ELR (cell line): ENCODE data around the gene PROSER3.
A peak's percentile ranks its signal among the peaks of the same experiment; 100 is the strongest.
"Not testable (repeated sequence)": the region's sequence is repeated elsewhere in the genome, so short reads cannot be mapped to it uniquely, and the experiment has no call there.

Experiments used
- DNase-seq: peaks from one replicate; pipeline ENCODE4 v3.0.0-alpha.2; 2015; ENCODE audit warnings: low read depth

The PROSER3 gene

DNA sequence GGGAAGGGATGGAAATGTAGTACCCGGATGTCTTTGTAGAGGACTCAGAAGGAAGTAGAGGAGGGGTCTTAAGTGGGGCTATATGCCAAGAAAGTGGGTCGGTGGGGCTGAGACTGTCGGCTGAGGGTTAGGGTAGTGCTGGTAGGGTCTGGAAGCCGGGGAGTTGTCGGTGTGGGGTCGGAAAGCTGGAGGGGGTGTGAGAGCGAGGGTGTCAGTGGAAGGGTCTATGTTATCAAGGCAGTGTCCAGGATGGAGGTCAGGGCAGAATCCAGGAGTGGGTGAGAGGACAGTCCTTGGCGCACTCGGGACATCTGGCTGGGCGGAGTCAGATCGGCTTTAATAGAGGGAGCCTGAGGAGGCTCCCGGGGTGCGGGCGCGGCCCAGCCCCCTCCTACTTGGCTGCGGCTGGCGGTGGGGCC is 2.8 kb upstream of the PROSER3 start:
- DNase-seq: no peak

DNA sequence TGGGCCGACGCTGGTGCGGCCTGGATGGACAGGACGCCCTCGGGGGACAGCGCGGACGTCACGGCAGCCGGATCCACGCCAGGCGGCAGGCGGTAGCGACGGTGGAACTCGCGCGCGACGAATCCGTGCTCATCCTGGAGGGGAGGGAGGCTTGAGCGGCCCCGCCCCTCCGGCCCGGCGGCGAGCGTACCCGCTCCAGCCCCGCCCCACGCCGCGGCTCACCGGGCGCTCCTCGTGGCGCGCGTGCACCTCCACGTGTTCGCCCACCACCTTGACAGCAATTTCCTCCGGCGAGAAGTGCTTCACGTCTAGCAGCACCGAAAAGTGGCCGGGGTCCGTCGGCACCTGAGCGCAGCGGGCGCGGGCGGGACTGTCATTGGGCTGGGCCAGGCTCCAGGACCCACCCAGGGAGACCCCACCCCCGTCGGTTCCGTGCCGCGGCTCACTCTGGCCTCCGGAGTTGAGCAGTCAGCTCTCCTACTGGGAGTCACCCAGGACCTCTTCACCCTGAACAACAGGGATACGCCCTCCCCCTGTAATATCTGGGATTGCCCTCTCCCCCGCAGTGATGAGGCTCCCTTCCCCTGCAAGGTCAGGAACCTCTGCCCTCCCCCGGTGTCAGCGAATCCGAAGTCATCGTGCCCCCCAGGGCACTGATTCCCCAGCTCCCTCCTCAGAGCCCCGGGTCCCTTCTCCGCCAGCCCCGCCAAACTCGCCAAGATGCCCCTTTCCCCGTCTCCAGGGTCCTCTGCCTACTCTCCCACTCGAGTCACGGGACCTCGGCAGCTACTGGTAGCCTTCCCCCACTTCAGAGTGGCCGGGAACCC is 2.2 kb upstream of the PROSER3 start:
- peak; percentile 32 for DNase-seq

- peak; percentile 58 for DNase-seq
These were observed 1.4 kb upstream of the PROSER3 start, which contains the start of gene HSPB6 for GRCh38 chr19:35756377-35757230. HSPB6 (minus strand) TSS chr19:35757029; CDS start chr19:35757008, 21 bp downstream.

DNA sequence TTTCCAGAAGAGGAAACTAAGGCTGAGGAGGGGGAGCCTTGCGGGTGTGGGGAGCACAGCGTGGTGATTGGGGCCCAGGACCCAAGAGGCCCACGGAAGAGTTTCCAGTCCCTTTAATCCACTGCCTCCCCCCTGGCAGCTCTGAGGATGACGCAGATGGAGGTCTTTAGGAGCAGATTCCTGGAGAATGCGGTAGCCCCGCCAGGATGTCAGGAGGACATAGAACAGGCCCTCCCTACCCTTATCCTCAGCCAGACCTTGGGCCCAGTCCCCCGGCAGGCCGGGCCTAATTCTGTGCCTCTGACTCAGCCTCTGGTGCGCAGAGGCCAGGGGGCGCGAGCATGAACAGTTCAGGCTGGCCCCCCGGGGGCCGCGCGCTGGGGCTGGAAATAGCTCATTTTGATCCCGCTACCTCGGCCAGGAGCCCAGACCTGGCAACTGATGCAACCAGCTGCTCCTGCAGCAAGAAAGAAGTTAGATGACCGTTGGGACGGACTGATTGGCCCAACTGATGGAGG is 686 bp upstream of the PROSER3 start:
- peak; percentile 93 for DNase-seq

GRCh38 chr19:35759697-35760096 is 1.7 kb downstream of the PROSER3 start:
- no peak for DNase-seq

DNA sequence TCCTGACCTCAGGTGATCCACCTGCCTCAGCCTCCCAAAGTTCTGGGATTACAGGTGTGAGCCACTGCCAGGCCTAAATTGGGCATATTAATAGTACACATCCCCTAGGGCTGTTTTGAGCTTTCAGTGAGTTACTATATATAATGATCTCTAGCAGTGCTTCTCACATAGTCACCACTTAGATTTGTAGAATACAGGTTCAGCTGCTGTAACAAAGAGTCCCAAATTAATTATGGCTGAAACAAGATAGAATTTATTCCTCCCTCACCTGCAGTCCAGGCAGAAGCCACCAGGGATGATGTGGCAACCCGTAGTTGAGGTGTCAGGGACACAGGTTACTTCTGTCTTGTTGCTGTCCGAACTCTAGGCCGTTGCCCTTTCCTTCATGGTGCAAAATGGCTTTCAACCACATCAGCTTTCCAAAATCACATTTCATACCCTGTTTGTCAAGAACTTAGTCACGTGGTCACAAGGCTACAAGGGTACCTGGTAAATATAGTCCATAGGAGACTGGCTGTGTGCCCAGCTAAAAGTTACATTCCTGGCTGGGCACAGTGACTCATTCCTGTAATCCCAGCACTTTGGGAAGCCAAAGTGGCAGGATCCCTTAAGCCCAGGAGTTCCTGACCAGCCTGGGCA is 2.9 kb downstream of the PROSER3 start:
- no peak for DNase-seq

GRCh38 chr19:35764432-35765315 is 6.7 kb downstream of the PROSER3 start:
- no peak for DNase-seq

DNA sequence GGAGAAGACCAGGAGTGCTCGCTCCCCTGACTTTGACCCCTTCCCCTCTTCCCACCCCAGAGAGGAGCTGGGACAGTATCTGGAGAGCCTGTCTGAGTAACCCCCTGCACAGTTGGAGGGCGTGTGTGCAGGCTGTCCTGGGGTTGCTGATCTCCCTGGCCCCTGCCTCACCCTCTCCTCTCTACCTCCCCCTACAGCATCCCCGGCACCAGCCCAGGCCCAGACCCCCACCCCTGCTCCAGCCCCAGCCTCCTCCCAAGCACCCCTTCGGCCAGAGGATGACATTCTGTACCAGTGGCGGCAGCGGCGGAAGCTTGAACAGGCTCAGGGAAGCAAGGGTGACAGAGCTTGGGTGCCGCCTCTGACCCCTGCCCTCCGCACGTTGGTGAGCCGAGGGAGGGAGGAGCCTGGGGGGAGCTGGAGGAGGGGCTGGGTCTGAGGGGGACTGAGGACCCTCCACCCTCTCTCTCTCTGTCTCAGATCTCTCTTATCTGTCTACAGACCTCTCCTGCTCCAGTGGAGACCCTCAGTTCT is 8.7 kb downstream of the PROSER3 start:
- no peak for DNase-seq

DNA sequence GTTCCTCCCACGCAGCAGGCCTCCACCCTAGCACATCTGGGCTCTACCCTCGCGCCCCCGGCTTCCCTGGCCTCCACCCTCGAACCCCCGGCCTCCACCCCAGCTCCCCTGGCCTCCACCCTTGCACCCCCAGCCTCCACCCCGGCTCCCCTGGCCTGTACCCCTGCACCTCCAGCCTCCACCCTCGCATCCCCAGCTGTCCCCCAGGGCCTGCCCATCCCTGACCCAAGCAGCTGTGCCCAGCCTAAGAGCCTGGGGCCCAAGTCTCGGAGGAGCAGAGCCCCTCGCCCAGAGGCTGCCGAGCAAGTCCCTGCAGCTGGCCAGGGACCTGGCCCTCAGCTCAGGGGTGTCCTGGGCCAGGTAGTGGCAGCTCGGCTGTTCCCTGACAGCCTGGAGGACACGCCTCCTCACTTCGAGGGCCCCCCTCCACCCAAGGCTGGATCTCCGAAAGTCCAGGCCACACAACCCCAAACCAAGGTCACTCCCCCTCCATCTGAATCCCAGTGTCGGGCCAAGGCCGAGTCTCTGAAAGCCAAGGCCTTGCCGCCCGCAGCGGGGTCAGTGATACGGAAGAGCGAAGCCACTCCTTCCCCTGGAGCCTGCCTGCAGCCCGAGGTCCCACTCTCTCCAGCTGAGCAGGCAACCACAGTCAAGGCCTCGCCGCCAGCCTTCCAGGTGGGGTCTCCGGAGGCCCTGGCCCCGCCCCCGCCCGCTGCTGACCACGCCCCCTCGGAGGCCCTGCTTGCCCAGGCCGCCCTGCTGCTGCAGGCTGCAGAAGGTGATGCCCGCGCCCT is 9.5 kb downstream of the PROSER3 start:
- DNase-seq: no peak

GRCh38 chr19:35768082-35768421 is 10.1 kb downstream of the PROSER3 start:
- DNase-seq: no peak

- DNase-seq: not testable (repeated sequence)
These were observed 14.4 kb downstream of the PROSER3 start for GRCh38 chr19:35772362-35772761.

GRCh38 chr19:35773020-35773806 is 15.2 kb downstream of the PROSER3 start:
- DNase-seq: peak; percentile 48

GRCh38 chr19:35774274-35775045 is 16.5 kb downstream of the PROSER3 start:
- DNase-seq: no peak

DNA sequence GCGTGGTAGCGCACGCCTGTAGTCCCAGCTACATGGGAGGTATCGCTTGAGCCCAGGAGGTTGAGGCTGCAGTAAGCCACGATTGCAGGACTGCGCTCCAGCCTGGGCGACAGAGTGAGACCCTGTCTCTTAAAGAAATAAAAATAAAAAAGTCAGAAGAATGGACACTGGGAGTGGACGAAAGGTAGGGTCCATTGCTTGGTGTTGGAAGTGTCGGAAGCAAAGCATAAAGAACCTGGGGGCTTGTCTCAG is 17.0 kb downstream of the PROSER3 start:
- no peak for DNase-seq

DNA sequence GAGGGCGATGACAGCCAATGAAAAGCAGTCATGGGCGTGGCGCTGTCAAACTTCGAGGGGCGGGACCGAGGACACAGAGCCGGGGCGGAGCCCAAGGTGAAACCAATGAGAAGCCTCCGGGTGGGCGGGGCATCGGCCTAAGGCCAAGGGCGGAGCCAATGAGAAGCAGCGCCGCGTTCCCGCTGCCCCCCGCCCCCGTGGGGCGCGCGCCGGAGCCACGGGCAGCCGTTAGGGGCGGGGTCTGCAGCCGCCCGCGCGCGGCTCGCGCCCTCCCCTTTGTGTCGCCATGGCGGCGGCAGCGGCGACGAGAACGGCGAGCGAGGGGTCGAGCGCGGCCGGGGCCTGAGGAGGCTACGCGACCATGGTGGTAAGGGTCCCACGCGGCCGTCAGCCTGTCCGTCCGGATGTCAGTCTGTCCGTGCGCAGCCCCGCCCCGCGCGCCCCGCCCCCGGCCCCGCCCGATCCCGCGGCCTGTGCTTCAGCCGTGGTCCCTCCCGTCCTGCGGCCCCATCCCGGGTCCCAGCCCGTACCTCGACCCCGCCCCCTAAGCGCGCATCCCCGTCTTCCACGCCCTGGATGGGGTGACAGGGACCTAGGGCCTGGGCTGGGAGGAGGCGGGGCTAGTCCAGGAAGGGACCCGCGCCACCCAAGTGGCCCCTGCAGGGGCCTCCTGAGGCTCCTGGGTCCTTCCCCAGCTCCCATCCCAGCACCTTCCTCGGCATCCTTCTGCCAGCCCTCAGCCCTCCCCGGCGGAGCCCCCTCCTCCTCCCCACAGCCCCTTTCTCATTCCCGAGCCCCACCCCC is 17.5 kb downstream of the PROSER3 start, which contains the start of gene ARHGAP33:
TSS of gene ARHGAP33 (plus strand) at position 267 of the 804 bp plus-strand sequence. CDS start at position 362, 95 bp downstream.
- peak; percentile 99 for DNase-seq

GRCh38 chr19:35776102-35776788 is 18.3 kb downstream of the PROSER3 start:
- DNase-seq: no peak
